ENCODE measurements around the gene SPTAN1.
"Not testable (repeated sequence)": the region's sequence is repeated elsewhere in the genome, so short reads cannot be mapped to it uniquely, and the experiment has no call there.

The SPTAN1 gene

GRCh38 chr9:128552744-128553440, 505 bp downstream of the SPTAN1 start:
- DNase-seq (ENCODE audit: low spot score): no peak

DNA sequence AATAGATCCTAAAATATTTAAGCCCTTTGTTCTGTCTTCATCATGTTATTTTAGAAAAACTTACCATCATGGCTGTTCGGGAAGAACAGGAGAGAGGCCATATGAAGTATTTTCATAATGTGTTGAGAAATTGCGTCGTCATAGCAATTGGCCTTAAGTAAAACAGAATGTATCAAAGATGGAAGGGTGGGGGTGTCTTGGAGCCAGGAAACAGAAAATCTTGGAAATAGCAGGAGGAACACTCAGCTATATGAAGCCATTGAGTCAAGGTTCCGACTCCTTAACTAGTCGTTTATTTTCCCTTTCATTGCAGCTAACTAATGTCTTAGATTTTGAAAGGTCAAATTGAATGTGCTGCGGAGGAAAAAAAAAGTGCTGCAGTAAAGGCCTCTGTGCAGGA, 1.3 kb downstream of the SPTAN1 start:
- DNase-seq (ENCODE audit: low spot score): no peak

DNA sequence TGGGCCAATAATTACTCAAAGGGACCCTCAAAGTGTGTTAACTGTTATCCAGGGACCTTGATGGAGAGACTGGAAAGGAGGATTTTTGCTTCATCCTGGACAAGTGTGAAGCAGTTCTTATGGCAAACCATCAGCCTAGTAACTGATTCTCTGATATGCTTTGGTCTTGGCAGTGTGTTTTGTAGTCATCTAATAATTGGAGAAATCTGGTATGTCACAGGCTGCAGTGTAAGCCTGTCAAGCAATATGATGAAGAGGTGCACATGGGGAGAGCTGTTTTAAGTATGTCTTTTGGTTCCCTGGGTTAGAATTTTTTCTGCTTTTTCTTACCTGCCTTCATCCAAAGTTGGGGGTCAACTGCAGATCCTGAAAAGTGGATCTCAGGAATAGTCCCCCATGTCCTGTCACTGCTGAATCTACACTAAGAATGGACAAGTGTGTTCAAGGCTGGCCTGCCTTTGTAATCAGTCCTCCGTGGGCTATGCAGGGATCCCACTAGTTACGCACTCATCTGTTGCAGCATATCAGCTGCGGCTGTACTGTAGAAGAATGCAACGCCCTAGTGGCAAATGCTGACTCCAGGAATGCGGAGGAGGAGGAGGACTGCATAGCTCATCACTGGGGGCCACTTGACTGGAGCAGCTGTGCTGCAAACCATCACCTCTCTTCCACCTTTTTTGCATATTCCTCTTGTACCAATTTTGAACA, 1.9 kb downstream of the SPTAN1 start:
- DNase-seq (ENCODE audit: low spot score): peak; percentile 70

DNA sequence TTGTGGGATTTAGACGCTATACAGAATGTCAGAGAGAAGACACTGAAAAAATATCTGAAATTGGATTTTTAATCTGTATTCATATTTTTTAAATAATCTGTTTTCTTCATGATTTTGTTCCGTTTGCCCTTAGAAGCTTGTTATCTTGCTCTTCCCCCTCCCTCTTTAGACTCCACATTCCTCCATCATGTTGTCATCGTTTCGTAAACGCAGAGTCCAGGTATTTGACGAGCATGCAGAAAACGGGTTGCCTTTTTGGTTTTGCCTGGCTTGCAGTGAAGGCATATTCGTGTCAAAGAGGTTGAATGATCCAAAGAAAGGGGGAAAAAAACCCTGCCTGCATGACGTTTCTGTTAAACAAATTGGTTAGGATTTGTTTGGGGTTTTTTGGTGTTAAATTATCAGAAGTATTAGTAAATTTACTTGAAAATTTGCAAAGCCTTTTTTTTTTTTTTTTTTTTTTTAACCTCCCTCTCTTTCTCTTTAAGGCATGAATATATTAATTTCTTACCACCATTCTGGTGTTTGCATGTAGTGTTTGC, 2.9 kb downstream of the SPTAN1 start:
- no peak for DNase-seq (ENCODE audit: low spot score)

DNA sequence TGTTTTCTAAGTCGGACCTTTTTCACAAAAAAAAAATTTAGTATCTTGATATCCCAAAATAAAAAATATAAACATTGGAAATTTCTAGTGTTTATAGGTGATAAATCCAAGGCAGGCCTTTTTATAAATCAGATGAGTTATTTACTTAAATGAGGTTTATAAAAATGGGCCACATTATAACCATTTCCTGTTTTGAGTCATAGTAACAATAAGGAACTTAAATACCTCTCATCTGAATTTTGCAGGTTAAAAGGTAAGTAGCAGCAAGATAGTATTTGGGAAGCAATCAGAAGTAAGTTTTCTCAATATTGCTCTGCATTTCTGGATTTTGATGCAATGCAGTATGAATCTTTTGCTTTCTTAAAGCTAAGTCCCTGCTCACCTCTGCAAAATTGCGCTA, 3.9 kb downstream of the SPTAN1 start:
- no peak for DNase-seq (ENCODE audit: low spot score)

DNA sequence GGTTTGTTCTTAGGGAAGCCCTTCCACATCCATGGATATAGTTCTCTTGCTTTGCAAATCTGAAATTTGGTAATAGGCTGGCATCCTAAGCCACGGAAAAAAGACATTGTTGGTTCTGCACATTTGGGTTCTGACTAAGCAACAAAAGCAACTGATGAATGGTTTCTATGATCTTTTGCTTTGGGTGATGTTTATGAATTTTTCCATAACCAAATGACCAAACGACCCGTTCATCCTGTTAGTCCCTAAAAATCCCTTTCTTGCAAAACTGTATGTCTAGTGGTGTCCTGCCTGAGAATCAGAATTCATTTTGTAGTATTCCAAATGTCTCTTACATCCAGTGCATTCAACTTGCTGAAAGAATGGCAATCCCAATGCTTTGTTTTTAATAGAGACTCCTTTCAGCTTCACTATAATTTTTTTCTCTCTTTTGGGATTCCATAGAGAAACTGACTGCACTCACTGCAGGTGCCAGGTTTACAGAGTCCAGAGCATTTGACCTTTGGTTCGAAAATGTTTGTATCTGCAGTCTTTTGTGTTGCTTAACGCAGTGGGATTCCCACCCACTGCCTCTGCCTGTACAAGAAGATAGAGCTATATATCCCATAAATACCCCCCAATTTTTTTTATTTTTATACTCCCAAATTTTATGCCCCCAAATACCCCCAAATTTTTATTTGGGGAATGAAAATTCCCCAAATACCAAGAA, 4.7 kb downstream of the SPTAN1 start:
- DNase-seq (ENCODE audit: low spot score): no peak

- no peak for DNase-seq (ENCODE audit: low spot score)
Measured at GRCh38 chr9:128558431-128559310, 6.3 kb downstream of the SPTAN1 start.

- DNase-seq (ENCODE audit: low spot score): no peak
Measured at GRCh38 chr9:128565578-128565977, 13.2 kb downstream of the SPTAN1 start.

DNA sequence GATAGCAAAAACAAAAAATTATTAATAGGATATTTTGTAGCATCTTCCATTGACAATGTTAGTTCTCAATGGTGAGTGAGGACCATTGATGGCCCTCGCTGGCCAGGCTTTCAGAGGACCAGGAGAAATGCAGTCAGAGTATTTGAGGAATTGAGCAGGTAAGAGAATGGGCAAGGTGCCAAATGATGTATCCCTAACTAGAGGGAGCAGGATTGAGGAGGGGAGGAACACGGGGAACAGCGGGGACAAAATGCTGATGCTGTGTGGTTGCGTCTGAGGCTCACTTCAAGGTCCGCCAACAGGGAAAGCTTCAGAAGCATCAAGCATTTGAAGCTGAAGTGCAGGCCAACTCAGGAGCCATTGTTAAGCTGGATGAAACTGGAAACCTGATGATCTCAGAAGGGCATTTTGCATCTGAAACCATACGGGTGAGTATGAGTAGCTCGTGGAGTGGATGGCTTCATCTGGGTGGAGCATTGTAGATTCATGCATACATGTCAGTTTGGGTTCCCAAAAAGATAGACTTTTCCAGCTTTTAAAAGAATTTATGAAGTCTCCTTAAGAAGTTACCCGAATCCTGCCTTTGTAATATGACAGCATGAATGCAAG, 16.2 kb downstream of the SPTAN1 start:
- DNase-seq (ENCODE audit: low spot score): no peak

DNA sequence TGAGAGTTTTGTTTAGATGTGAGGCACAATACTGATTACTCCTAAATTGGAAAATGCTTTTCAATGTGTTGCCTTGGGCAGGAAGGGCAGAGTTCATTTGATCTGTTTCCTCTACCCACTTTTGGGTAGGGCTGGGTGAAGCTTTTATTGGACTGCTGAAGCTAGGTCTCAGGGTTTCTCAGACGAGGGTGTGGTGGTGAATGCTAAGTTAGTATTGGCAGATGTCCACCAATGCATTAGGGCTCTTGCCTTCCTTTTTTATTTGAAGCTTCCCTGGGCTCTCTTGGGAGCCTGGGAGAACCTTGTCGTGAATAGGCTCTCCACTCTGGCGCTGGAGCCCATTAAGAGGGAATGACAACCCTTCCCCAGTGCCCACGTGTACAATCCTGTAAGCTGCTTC, 23.1 kb downstream of the SPTAN1 start:
- DNase-seq (ENCODE audit: low spot score): no peak

DNA sequence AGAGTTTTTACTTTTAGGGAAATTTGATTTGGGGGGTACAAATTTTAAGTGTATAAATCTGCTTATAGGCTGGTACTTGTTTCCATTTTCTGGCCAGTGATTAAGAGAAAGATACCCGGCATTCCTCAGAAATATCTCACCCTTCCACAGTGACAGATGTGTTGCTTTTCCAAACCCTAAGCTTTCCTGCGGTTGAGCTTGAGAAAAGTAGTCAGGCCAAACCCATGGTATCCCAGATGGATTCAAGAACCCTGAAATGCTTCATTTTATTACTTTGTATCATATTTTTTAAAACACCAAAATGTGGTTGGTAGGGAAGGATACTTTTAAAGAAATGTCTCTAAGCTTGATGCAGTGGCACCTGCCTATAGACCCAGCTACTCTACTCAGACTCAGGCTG, 23.5 kb downstream of the SPTAN1 start:
- DNase-seq (ENCODE audit: low spot score): no peak

DNA sequence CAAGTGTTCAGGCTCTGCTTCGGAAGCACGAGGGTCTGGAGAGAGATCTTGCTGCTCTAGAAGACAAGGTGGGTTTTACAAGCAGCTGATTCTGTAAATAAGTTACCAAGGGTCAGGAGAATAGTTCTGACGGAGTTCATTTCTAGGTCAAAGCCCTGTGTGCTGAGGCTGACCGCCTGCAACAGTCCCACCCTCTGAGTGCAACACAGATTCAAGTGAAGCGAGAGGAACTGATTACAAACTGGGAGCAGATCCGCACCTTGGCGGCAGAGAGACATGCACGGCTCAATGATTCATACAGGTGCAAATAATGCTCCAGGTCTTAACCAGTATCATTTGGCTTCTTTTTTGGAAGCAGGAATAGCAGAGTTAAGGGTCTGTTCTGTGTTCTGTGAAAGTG, 24.8 kb downstream of the SPTAN1 start:
- DNase-seq (ENCODE audit: low spot score): no peak

GRCh38 chr9:128579194-128579593, 26.8 kb downstream of the SPTAN1 start:
- DNase-seq (ENCODE audit: low spot score): no peak

DNA sequence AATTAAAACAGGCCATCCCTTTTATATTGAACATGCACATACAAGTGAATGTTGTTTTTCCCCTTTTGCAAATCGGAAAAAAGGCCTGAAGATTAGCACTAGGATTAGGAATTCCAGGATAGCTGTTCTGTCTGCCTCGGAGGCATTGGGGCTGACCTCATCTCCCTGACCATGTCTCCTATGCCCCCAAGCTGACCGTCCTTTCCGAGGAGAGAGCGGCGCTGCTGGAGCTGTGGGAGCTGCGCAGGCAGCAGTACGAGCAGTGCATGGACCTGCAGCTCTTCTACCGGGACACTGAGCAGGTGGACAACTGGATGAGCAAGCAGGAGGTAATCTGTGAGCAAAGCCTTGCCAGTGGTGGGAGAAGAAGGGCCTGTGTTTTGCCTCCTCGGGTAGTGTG, 28.3 kb downstream of the SPTAN1 start:
- no peak for DNase-seq (ENCODE audit: low spot score)

DNA sequence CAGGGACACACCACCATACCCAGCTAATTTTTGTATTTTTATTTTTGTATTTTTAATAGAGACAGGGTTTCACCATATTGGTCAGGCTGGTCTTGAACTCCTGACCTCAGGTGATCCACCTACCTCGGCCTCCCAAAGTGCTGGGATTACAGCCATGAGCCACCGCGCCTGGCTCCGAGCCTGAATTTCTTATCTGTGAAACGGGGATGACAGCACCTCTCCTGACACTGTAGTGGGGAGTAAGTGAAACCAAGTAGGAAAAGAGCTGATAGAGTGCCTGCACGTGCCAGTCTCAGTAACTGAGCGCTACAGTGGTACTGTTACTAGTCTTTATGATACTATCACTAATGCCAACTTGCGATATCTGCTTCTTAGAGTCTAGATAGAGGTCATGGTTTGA, 32.8 kb downstream of the SPTAN1 start:
- DNase-seq (ENCODE audit: low spot score): not testable (repeated sequence)

GRCh38 chr9:128586934-128587333, 34.5 kb downstream of the SPTAN1 start:
- DNase-seq (ENCODE audit: low spot score): not testable (repeated sequence)

- no peak for DNase-seq (ENCODE audit: low spot score)
Measured at GRCh38 chr9:128587453-128587852, 35.1 kb downstream of the SPTAN1 start.

DNA sequence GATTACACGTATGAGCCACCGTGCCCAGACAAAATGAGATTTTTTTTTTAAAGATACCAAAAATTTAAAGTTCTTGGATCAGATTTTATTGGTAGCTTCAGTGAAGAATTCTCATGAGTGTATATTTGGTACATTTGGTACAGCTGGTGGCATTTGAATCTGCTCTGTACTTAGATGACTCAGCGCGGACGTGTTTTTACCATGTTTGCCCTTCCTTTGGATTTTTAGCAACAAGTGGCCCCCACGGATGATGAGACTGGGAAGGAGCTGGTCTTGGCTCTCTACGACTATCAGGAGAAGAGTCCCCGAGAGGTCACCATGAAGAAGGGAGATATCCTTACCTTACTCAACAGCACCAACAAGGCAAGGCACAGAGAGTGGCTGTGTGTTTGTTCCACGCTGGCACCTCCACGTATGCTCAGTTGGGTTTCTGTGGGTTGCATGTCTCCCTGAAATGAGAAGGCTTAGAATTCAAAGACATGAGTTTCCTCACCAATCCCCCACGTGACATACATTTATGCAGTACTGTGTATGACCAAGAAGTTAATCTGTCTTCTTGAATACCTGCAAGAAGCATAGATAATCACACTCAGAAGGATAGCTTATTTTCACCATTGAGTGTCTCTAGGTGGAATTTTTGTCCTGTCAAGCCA, 36.3 kb downstream of the SPTAN1 start:
- DNase-seq (ENCODE audit: low spot score): no peak

DNA sequence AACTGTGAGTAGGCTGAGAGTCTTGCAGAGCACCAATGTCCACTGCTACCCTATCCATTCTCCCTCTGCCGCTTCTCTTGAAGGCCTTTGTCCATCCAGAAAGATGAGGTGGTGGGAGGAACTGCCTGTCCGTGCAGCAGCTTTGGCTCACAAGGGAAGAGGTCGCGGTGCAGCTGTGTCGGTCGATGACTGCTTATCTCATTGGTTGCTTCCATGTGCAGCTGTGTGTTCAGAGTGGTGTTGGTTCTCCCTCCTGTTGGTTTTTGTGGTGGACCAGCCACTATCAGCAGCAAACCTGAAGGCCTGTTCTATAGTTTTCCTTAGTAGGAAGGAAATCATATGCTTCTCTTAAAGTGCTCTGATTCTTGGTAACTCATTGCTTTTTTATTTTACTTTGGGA, 40.7 kb downstream of the SPTAN1 start:
- DNase-seq (ENCODE audit: low spot score): no peak

DNA sequence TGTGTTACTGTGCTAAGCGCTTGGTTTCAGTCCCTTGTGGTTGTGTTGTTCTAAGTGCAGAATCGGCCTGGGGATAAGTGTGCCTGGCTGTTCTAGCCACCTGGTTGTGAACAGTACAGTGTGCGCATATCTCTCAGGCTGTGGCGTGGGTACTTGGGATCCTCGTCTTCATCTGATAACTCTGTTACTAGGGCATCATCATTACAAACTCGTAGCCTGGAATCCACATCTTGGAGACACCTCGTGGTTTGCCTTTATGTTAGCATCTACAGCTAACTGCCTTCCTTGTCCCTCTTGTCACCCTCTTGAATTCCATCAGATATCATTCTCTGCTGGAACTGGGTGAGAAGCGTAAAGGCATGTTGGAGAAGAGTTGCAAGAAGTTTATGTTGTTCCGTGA, 41.5 kb downstream of the SPTAN1 start:
- DNase-seq (ENCODE audit: low spot score): no peak

DNA sequence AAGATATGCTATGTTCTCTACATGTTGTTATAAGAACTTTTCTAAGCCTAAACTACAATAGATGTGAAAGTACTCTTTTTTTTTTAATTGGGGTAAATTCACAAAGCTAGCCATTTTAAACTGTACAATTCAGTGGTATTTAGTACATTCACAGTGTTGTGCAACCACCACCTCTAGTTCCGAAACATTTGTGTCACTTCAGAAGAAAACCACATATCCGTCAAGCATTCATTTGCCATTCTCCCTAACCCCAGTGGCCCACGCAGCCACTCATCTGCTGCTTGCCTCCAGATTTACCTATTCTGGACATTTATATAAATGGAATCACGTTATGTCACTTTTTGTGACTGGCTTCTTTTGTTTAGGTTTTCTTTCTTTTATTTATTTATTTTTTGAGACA, 43.1 kb downstream of the SPTAN1 start:
- DNase-seq (ENCODE audit: low spot score): no peak
